Measurements from ENCODE around the gene FBXO28.

FBXO28 gene

GRCh38 chr1:224080115-224080774 is 33.7 kb upstream of the FBXO28 start:
- DNase-seq (ENCODE audit: low read depth, low spot score) = no peak
- no peaks in the 10 kb centered on the region for H3K9me3 ChIP-seq (ENCODE audit: control insufficient read depth, insufficient read depth, low read length)
- WGBS (ENCODE audit: insufficient coverage, insufficient read length) = 100% methylated on average over 1 of the region's 9 CpGs
- no peak overlapping the region for H3K27ac ChIP-seq (ENCODE audit: low read length)
- no peaks in the 10 kb centered on the region for H3K36me3 ChIP-seq (ENCODE audit: control insufficient read depth, insufficient read depth, low read length)
- no peaks in the 10 kb centered on the region for H3K4me1 ChIP-seq (ENCODE audit: control insufficient read depth, insufficient read depth, low read length)
- H3K27me3 ChIP-seq (ENCODE audit: control insufficient read depth, insufficient read depth, low read length) = no peaks in the 10 kb centered on the region
- H3K4me3 ChIP-seq (ENCODE audit: low read length) = no peak overlapping the region

- H3K36me3 ChIP-seq (ENCODE audit: control insufficient read depth, insufficient read depth, low read length) = no peaks in the 10 kb centered on the region
- H3K4me1 ChIP-seq (ENCODE audit: control insufficient read depth, insufficient read depth, low read length) = no peaks in the 10 kb centered on the region
- no peaks in the 10 kb centered on the region for H3K9me3 ChIP-seq (ENCODE audit: control insufficient read depth, insufficient read depth, low read length)
- no peak overlapping the region for H3K27ac ChIP-seq (ENCODE audit: low read length)
- DNase-seq (ENCODE audit: low read depth, low spot score) = no peak
- no peaks in the 10 kb centered on the region for H3K27me3 ChIP-seq (ENCODE audit: control insufficient read depth, insufficient read depth, low read length)
- no peak overlapping the region for H3K4me3 ChIP-seq (ENCODE audit: low read length)
- WGBS (ENCODE audit: insufficient coverage, insufficient read length) = no CpG with 5 or more reads among the region's 2 CpGs
These were observed 32.3 kb upstream of the FBXO28 start for GRCh38 chr1:224081604-224082003.

- WGBS (ENCODE audit: insufficient coverage, insufficient read length) = no CpG with 5 or more reads among the region's 4 CpGs
- no peaks in the 10 kb centered on the region for H3K36me3 ChIP-seq (ENCODE audit: control insufficient read depth, insufficient read depth, low read length)
- no peak for DNase-seq (ENCODE audit: low read depth, low spot score)
These were observed 31.8 kb upstream of the FBXO28 start for GRCh38 chr1:224082146-224082545.

GRCh38 chr1:224084867-224085266 is 29.0 kb upstream of the FBXO28 start:
- H3K27me3 ChIP-seq (ENCODE audit: control insufficient read depth, insufficient read depth, low read length) = no peaks in the 10 kb centered on the region
- H3K27ac ChIP-seq (ENCODE audit: low read length) = no peak overlapping the region
- H3K36me3 ChIP-seq (ENCODE audit: control insufficient read depth, insufficient read depth, low read length) = no peaks in the 10 kb centered on the region
- no peaks in the 10 kb centered on the region for H3K9me3 ChIP-seq (ENCODE audit: control insufficient read depth, insufficient read depth, low read length)
- no peaks in the 10 kb centered on the region for H3K4me1 ChIP-seq (ENCODE audit: control insufficient read depth, insufficient read depth, low read length)
- no peak for DNase-seq (ENCODE audit: low read depth, low spot score)
- no CpG with 5 or more reads among the region's 4 CpGs for WGBS (ENCODE audit: insufficient coverage, insufficient read length)
- no peak overlapping the region for H3K4me3 ChIP-seq (ENCODE audit: low read length)

More at GRCh38 chr1:224082146-224082545, 31.8 kb upstream of the FBXO28 start:
- no peaks in the 10 kb centered on the region for H3K27me3 ChIP-seq (ENCODE audit: control insufficient read depth, insufficient read depth, low read length)
- H3K27ac ChIP-seq (ENCODE audit: low read length) = no peak overlapping the region
- H3K4me3 ChIP-seq (ENCODE audit: low read length) = no peak overlapping the region
- H3K4me1 ChIP-seq (ENCODE audit: control insufficient read depth, insufficient read depth, low read length) = no peaks in the 10 kb centered on the region
- H3K9me3 ChIP-seq (ENCODE audit: control insufficient read depth, insufficient read depth, low read length) = no peaks in the 10 kb centered on the region

GRCh38 chr1:224085421-224086108 is 28.3 kb upstream of the FBXO28 start:
- Histone ChIP-seq H3K27ac (ENCODE audit: low read length) (no peak overlapping the region), H3K4me3 (ENCODE audit: low read length) (no peak overlapping the region), H3K4me1 (ENCODE audit: control insufficient read depth, insufficient read depth, low read length) (0 out of 2 replicates have a peak, but pooled peaks cover 1% of the 10 kb centered on the region), H3K36me3 (ENCODE audit: control insufficient read depth, insufficient read depth, low read length) (no peaks in the 10 kb centered on the region), H3K9me3 (ENCODE audit: control insufficient read depth, insufficient read depth, low read length) (no peaks in the 10 kb centered on the region), H3K27me3 (ENCODE audit: control insufficient read depth, insufficient read depth, low read length) (no peaks in the 10 kb centered on the region)
- DNase-seq (ENCODE audit: low read depth, low spot score) = no peak
- no CpG with 5 or more reads among the region's 4 CpGs for WGBS (ENCODE audit: insufficient coverage, insufficient read length)

GRCh38 chr1:224087286-224087794 is 26.6 kb upstream of the FBXO28 start:
- WGBS (ENCODE audit: insufficient coverage, insufficient read length) = no CpG with 5 or more reads among the region's 2 CpGs
- Histone ChIP-seq H3K36me3 (ENCODE audit: control insufficient read depth, insufficient read depth, low read length) (no peaks in the 10 kb centered on the region), H3K4me1 (ENCODE audit: control insufficient read depth, insufficient read depth, low read length) (0 out of 2 replicates have a peak, but pooled peaks cover 1% of the 10 kb centered on the region), H3K27me3 (ENCODE audit: control insufficient read depth, insufficient read depth, low read length) (no peaks in the 10 kb centered on the region), H3K4me3 (ENCODE audit: low read length) (no peak overlapping the region), H3K9me3 (ENCODE audit: control insufficient read depth, insufficient read depth, low read length) (no peaks in the 10 kb centered on the region), H3K27ac (ENCODE audit: low read length) (no peak overlapping the region)
- no peak for DNase-seq (ENCODE audit: low read depth, low spot score)

GRCh38 chr1:224089583-224089982 is 24.3 kb upstream of the FBXO28 start:
- H3K27me3 ChIP-seq (ENCODE audit: control insufficient read depth, insufficient read depth, low read length) = no peaks in the 10 kb centered on the region
- H3K4me1 ChIP-seq (ENCODE audit: control insufficient read depth, insufficient read depth, low read length) = 0 out of 2 replicates have a peak, but pooled peaks cover 1% of the 10 kb centered on the region
- H3K4me3 ChIP-seq (ENCODE audit: low read length) = no peak overlapping the region
- H3K36me3 ChIP-seq (ENCODE audit: control insufficient read depth, insufficient read depth, low read length) = no peaks in the 10 kb centered on the region
- no peaks in the 10 kb centered on the region for H3K9me3 ChIP-seq (ENCODE audit: control insufficient read depth, insufficient read depth, low read length)
- H3K27ac ChIP-seq (ENCODE audit: low read length) = no peak overlapping the region
- no peak for DNase-seq (ENCODE audit: low read depth, low spot score)
- no CpG with 5 or more reads among the region's 3 CpGs for WGBS (ENCODE audit: insufficient coverage, insufficient read length)

- DNase-seq (ENCODE audit: low read depth, low spot score) = no peak
- Histone ChIP-seq H3K4me3 (ENCODE audit: low read length) (no peak overlapping the region), H3K9me3 (ENCODE audit: control insufficient read depth, insufficient read depth, low read length) (no peaks in the 10 kb centered on the region), H3K36me3 (ENCODE audit: control insufficient read depth, insufficient read depth, low read length) (no peaks in the 10 kb centered on the region), H3K4me1 (ENCODE audit: control insufficient read depth, insufficient read depth, low read length) (0 out of 2 replicates have a peak, but pooled peaks cover 1% of the 10 kb centered on the region), H3K27me3 (ENCODE audit: control insufficient read depth, insufficient read depth, low read length) (no peaks in the 10 kb centered on the region), H3K27ac (ENCODE audit: low read length) (no peak overlapping the region)
- 100% methylated on average over 3 of the region's 5 CpGs for WGBS (ENCODE audit: insufficient coverage, insufficient read length)
These were observed 23.8 kb upstream of the FBXO28 start for GRCh38 chr1:224090116-224090515.

- H3K4me1 ChIP-seq (ENCODE audit: control insufficient read depth, insufficient read depth, low read length) = 0 out of 2 replicates have a peak, but pooled peaks cover 1% of the 10 kb centered on the region
- no peak overlapping the region for H3K27ac ChIP-seq (ENCODE audit: low read length)
- H3K36me3 ChIP-seq (ENCODE audit: control insufficient read depth, insufficient read depth, low read length) = no peaks in the 10 kb centered on the region
- no peaks in the 10 kb centered on the region for H3K9me3 ChIP-seq (ENCODE audit: control insufficient read depth, insufficient read depth, low read length)
- no peaks in the 10 kb centered on the region for H3K27me3 ChIP-seq (ENCODE audit: control insufficient read depth, insufficient read depth, low read length)
- H3K4me3 ChIP-seq (ENCODE audit: low read length) = no peak overlapping the region
- no peak for DNase-seq (ENCODE audit: low read depth, low spot score)
- WGBS (ENCODE audit: insufficient coverage, insufficient read length) = no CpG with 5 or more reads among the region's 1 CpG
These were observed 21.8 kb upstream of the FBXO28 start for GRCh38 chr1:224092111-224092510.

- DNase-seq (ENCODE audit: low read depth, low spot score) = no peak
- no CpG with 5 or more reads among the region's 2 CpGs for WGBS (ENCODE audit: insufficient coverage, insufficient read length)
- H3K27ac ChIP-seq (ENCODE audit: low read length) = no peak overlapping the region
These were observed 21.3 kb upstream of the FBXO28 start for GRCh38 chr1:224092601-224093000.

More at GRCh38 chr1:224092601-224093000, 21.3 kb upstream of the FBXO28 start:
- 0 out of 2 replicates have a peak, but pooled peaks cover 1% of the 10 kb centered on the region for H3K4me1 ChIP-seq (ENCODE audit: control insufficient read depth, insufficient read depth, low read length)
- H3K4me3 ChIP-seq (ENCODE audit: low read length) = no peak overlapping the region
- H3K27me3 ChIP-seq (ENCODE audit: control insufficient read depth, insufficient read depth, low read length) = no peaks in the 10 kb centered on the region
- no peaks in the 10 kb centered on the region for H3K9me3 ChIP-seq (ENCODE audit: control insufficient read depth, insufficient read depth, low read length)
- H3K36me3 ChIP-seq (ENCODE audit: control insufficient read depth, insufficient read depth, low read length) = no peaks in the 10 kb centered on the region

All from iPS DF 6.9 (cell line).